Fibroblast of lung (primary cell): Measurements from ENCODE around the gene ZNF121. TPM values are rescaled to one million over a fixed set of nuclear protein-coding genes. Genes with fewer than 3 reads are reported as not detected.

Experiments used
- DNase-seq, 2 donors: peaks; one replicate each; pipeline versions ENCODE4 v3.0.0 to v3.0.0-alpha.2; 2010; ENCODE audit warnings: low read depth in 2 of 2
- H2AFZ ChIP-seq: 2 replicates; pipeline ENCODE4 v1.5.1; 2012; ENCODE audit warnings: low read length, control low read depth, inconsistent platforms
- H3K27ac ChIP-seq: 2 replicates; pipeline ENCODE4 v1.5.1; 2011; ENCODE audit warnings: low read length, control low read depth; ENCODE audit not compliant: insufficient read depth
- H3K27me3 ChIP-seq: 2 replicates; pipeline ENCODE4 v1.5.1; 2011; ENCODE audit warnings: mild to moderate bottlenecking, low read length; ENCODE audit not compliant: control insufficient read depth, insufficient read depth
- H3K36me3 ChIP-seq: 2 replicates; pipeline ENCODE4 v1.5.1; 2011; ENCODE audit warnings: low read length; ENCODE audit not compliant: control insufficient read depth, insufficient read depth
- H3K4me1 ChIP-seq: 2 replicates; pipeline ENCODE4 v1.5.1; 2011; ENCODE audit warnings: low read length; ENCODE audit not compliant: control insufficient read depth, insufficient read depth; ENCODE audit errors: extremely low read depth
- H3K4me2 ChIP-seq: 2 replicates; pipeline ENCODE4 v1.5.1; 2011; ENCODE audit warnings: low read length, control low read depth; ENCODE audit not compliant: insufficient read depth; ENCODE audit errors: extremely low read depth
- H3K4me3 ChIP-seq, 4 experiments: fragments of 200-600 bp in 1 of 4; sonication (generic) in 1 of 4; replicated peaks in 1 of 4; 2 replicates each; pipeline ENCODE4 v1.5.1; 2011 to 2016; ENCODE audit warnings: low read length in 4 of 4, low read depth in 3 of 4, mild to moderate bottlenecking in 3 of 4, control low read depth in 2 of 4, inconsistent platforms in 1 of 4, mixed read lengths in 1 of 4; ENCODE audit not compliant: insufficient read depth in 1 of 4; ENCODE audit errors: control extremely low read depth in 1 of 4
- H3K79me2 ChIP-seq: 2 replicates; pipeline ENCODE4 v1.5.1; 2012; ENCODE audit warnings: mild to moderate bottlenecking, low read length, inconsistent platforms; ENCODE audit not compliant: control insufficient read depth, insufficient read depth
- H3K9ac ChIP-seq: 2 replicates; pipeline ENCODE4 v1.5.1; 2011; ENCODE audit warnings: mild to moderate bottlenecking, low read length, control low read depth; ENCODE audit not compliant: insufficient read depth
- H3K9me3 ChIP-seq: 2 replicates; pipeline ENCODE4 v1.5.1; 2012; ENCODE audit warnings: low read depth, low read length; ENCODE audit not compliant: control insufficient read depth, insufficient read depth
- H4K20me1 ChIP-seq: 2 replicates; pipeline ENCODE4 v1.5.1; 2011; ENCODE audit warnings: low read length; ENCODE audit not compliant: control insufficient read depth, insufficient read depth; ENCODE audit errors: extremely low read depth
- EZH2 ChIP-seq: IDR thresholded peaks from 2 replicates; pipeline ENCODE4 v1.5.1; 2012; ENCODE audit warnings: low read length, control low read depth, mild to moderate bottlenecking; ENCODE audit errors: missing control alignments
- polyA minus RNA-seq: library from RNA; depleted of rRNA, polyadenylated mRNA; stranded (reverse); fragments of >200 nt; gene quantifications from 2 replicates; pipeline ENCODE4 v1.2.3, GENCODE V29; 2011; ENCODE audit warnings: low replicate concordance
- polyA plus RNA-seq, 2 donors: library from polyadenylated mRNA; depleted of rRNA in 1 of 2; stranded (reverse) in 1 of 2; unstranded in 1 of 2; fragments of >200 nt; gene quantifications; 2 replicates each; pipeline ENCODE4 v1.2.1, GENCODE V29; 2011 to 2012; ENCODE audit warnings: missing spikeins in 1 of 2
- total RNA-seq: library from RNA; depleted of rRNA; stranded (reverse); fragments of >200 nt; gene quantifications from 2 replicates; pipeline ENCODE4 v1.2.1, GENCODE V29; 2014
- TF ChIP-seq, protein P1 (sequence below), 2 donors: IDR thresholded peaks in 1 of 2; conservative IDR thresholded peaks in 1 of 2; 1 replicate in 1 of 2; 2 replicates in 1 of 2; pipeline ENCODE4 v1.5.1; 2011 to 2012; ENCODE audit warnings: low read length in 2 of 2, control low read depth in 1 of 2, inconsistent platforms in 1 of 2, low read depth in 1 of 2, mild to moderate bottlenecking in 1 of 2

Gene ZNF121
- 38.8 and 53.3 TPM in 2 replicates for total RNA-seq
- polyA plus RNA-seq, result 3.7 and 4.2 TPM in 2 replicates
- 4.3 and 4.5 TPM in 2 replicates for polyA plus RNA-seq (2012)
- 9.5 and 11.7 TPM in 2 replicates for polyA minus RNA-seq

GRCh38 chr19:9584073-9584833, at the start of gene ZNF121:
ZNF121 (minus strand) TSS chr19:9584504; CDS start chr19:9568097, 16,407 bp downstream.
- Histone ChIP-seq H3K9ac (peak within 1 kb of the TSS; percentile 65), H3K36me3 (no peaks in the 10 kb centered on the region), H3K9me3 (no peaks in the 10 kb centered on the region), H3K4me2 (peak within 1 kb of the TSS; percentile 64), H3K79me2 (peaks cover 47% of the 10 kb centered on the region), H3K4me3 (peak within 1 kb of the TSS; percentile 63 to 84 (median 74)), H3K27me3 (no peaks in the 10 kb centered on the region), H4K20me1 (no peaks in the 10 kb centered on the region), H3K4me1 (no peaks in the 10 kb centered on the region), H3K27ac (peak within 1 kb of the TSS; percentile 83), H2AFZ (peak within 1 kb of the TSS; percentile 82)
- TF ChIP-seq EZH2, result no peak
- TF ChIP-seq, protein P1, sequence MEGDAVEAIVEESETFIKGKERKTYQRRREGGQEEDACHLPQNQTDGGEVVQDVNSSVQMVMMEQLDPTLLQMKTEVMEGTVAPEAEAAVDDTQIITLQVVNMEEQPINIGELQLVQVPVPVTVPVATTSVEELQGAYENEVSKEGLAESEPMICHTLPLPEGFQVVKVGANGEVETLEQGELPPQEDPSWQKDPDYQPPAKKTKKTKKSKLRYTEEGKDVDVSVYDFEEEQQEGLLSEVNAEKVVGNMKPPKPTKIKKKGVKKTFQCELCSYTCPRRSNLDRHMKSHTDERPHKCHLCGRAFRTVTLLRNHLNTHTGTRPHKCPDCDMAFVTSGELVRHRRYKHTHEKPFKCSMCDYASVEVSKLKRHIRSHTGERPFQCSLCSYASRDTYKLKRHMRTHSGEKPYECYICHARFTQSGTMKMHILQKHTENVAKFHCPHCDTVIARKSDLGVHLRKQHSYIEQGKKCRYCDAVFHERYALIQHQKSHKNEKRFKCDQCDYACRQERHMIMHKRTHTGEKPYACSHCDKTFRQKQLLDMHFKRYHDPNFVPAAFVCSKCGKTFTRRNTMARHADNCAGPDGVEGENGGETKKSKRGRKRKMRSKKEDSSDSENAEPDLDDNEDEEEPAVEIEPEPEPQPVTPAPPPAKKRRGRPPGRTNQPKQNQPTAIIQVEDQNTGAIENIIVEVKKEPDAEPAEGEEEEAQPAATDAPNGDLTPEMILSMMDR (conservative IDR thresholded peaks at IDR 0.05 in 1 of 2, IDR thresholded peaks at IDR 0.05 in 1 of 2; ENCODE audit: low read depth in 1 of 2, low read length in 2 of 2), result no peak
- peak; percentile 78 for DNase-seq

- TF ChIP-seq EZH2, result no peak
- TF ChIP-seq, protein P1 (conservative IDR thresholded peaks at IDR 0.05 in 1 of 2, IDR thresholded peaks at IDR 0.05 in 1 of 2; ENCODE audit: low read depth in 1 of 2, low read length in 2 of 2), result no peak
- H3K4me3 ChIP-seq, result no peak overlapping the region
- no peak overlapping the region for H3K4me2 ChIP-seq
- H3K27ac ChIP-seq, result no peak overlapping the region
- no peaks in the 10 kb centered on the region for H3K36me3 ChIP-seq
- H3K4me1 ChIP-seq, result no peaks in the 10 kb centered on the region
- H3K9ac ChIP-seq, result no peak overlapping the region
- H3K27me3 ChIP-seq, result no peaks in the 10 kb centered on the region
- H3K9me3 ChIP-seq, result no peaks in the 10 kb centered on the region
- H3K79me2 ChIP-seq, result no peaks in the 10 kb centered on the region
- no peaks in the 10 kb centered on the region for H4K20me1 ChIP-seq
- H2AFZ ChIP-seq, result no peak overlapping the region
- no peak for DNase-seq
Measured at GRCh38 chr19:9627856-9628255, 43.6 kb upstream of the ZNF121 start.

DNA sequence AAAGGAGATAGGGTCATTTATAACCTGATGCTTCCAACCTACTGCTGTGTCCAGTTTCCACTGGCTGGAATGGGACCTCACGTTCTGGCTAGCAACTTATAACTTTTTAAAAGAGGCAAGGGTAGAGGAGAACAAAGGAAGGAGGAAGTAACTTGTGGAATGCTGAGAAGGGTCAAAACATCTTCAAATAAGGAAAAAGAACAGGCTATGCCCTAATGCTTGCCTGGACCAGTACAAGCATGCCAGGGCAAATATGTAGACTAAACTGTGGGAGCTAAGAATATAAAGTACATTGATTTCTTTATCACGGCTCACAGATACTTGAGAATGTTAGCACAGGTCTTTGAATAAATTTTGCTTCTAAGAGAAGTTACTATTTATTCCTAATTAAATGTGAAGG, 38.2 kb upstream of the ZNF121 start:
- peak overlapping the region; percentile 1 for H3K9ac ChIP-seq
- DNase-seq, result peak; percentile 10 to 23

More for the DNA sequence above, 38.2 kb upstream of the ZNF121 start:
- Histone ChIP-seq H3K4me1 (no peaks in the 10 kb centered on the region), H4K20me1 (no peaks in the 10 kb centered on the region), H3K4me3 (peak overlapping the region in 2 of 4 experiments; percentile 79 to 85), H3K27ac (no peak overlapping the region), H3K79me2 (peaks cover 17% of the 10 kb centered on the region), H3K36me3 (peaks cover 10% of the 10 kb centered on the region), H3K27me3 (no peaks in the 10 kb centered on the region), H3K9me3 (no peaks in the 10 kb centered on the region), H2AFZ (no peak overlapping the region), H3K4me2 (peak overlapping the region; percentile 48)
- no peak for TF ChIP-seq EZH2
- TF ChIP-seq, protein P1 (conservative IDR thresholded peaks at IDR 0.05 in 1 of 2, IDR thresholded peaks at IDR 0.05 in 1 of 2; ENCODE audit: low read depth in 1 of 2, low read length in 2 of 2), result no peak
